Left forelimb (tissue), 1 donor: ENCODE measurements around the gene FAM76A.
"Not testable (repeated sequence)": the region's sequence is repeated elsewhere in the genome, so short reads cannot be mapped to it uniquely, and the experiment has no call there.

ENCODE experiments used
- DNase-seq: peaks from one replicate; pipeline ENCODE4 v3.0.0-alpha.2; 2018; ENCODE audit warnings: low spot score

Gene FAM76A

GRCh38 chr1:27724961-27725373, 794 bp upstream of the FAM76A start:
- peak; percentile 73 for DNase-seq

GRCh38 chr1:27726173-27727044, 648 bp downstream of the FAM76A start:
- peak; percentile 69 for DNase-seq

GRCh38 chr1:27727126-27727525, 1.4 kb downstream of the FAM76A start:
- DNase-seq, result no peak

GRCh38 chr1:27736252-27736651, 10.5 kb downstream of the FAM76A start:
- no peak for DNase-seq

GRCh38 chr1:27741121-27741520, 15.4 kb downstream of the FAM76A start:
- no peak for DNase-seq

- DNase-seq, result no peak
These were observed 18.8 kb downstream of the FAM76A start for GRCh38 chr1:27744556-27744955.

- no peak for DNase-seq
These were observed 19.7 kb downstream of the FAM76A start for GRCh38 chr1:27745466-27745865.

- DNase-seq, result no peak
These were observed 26.6 kb downstream of the FAM76A start for GRCh38 chr1:27752360-27752759.

GRCh38 chr1:27755286-27755685, 29.5 kb downstream of the FAM76A start:
- DNase-seq, result no peak

- no peak for DNase-seq
These were observed 30.1 kb downstream of the FAM76A start for GRCh38 chr1:27755865-27756264.

- DNase-seq, result no peak
These were observed 33.5 kb downstream of the FAM76A start for GRCh38 chr1:27759236-27759635.

- no peak for DNase-seq
These were observed 34.7 kb downstream of the FAM76A start for GRCh38 chr1:27760426-27760825.

GRCh38 chr1:27762033-27762432, 36.3 kb downstream of the FAM76A start:
- no peak for DNase-seq

GRCh38 chr1:27763358-27763757, 37.6 kb downstream of the FAM76A start:
- DNase-seq, result no peak

- no peak for DNase-seq
These were observed 44.6 kb downstream of the FAM76A start for GRCh38 chr1:27770293-27770830.

- DNase-seq, result peak; percentile 63
These were observed 46.5 kb downstream of the FAM76A start for GRCh38 chr1:27772036-27772931.

- DNase-seq, result peak; percentile 99
These were observed 47.4 kb downstream of the FAM76A start, which contains the start of gene STX12 for GRCh38 chr1:27772932-27773825. Gene STX12, plus strand, starts transcription at chr1:27773219. Its CDS starts 89 bp downstream, at chr1:27773308.

GRCh38 chr1:27773826-27774445, 48.2 kb downstream of the FAM76A start:
- DNase-seq, result no peak

GRCh38 chr1:27774654-27775053, 48.9 kb downstream of the FAM76A start:
- no peak for DNase-seq

GRCh38 chr1:27775336-27775735, 49.6 kb downstream of the FAM76A start:
- not testable (repeated sequence) for DNase-seq

- not testable (repeated sequence) for DNase-seq
These were observed 50.5 kb downstream of the FAM76A start for GRCh38 chr1:27776276-27776675.
